H1 (cell line): ENCODE measurements around the gene FCN3. TPM values are rescaled to one million over a fixed set of nuclear protein-coding genes. Genes with fewer than 3 reads are reported as not detected.
A peak's percentile ranks its signal among the peaks of the same experiment; 100 is the strongest.

Source experiments
- CTCF ChIA-PET: fragments of 300-600 bp; sonication (Branson Sonifier 250); formaldehyde crosslinking; loops from one replicate; lab custom pipeline; 2021; ENCODE audit not compliant: partially characterized antibody; lab: Charles Lee
- POLR2A ChIA-PET: fragments of 300-600 bp; sonication (Branson Sonifier 250); formaldehyde crosslinking; loops from one replicate; lab custom pipeline; 2021; ENCODE audit warnings: inconsistent platforms; ENCODE audit not compliant: partially characterized antibody; lab: Charles Lee
- DNase-seq, 2 experiments: peaks; one replicate each; pipeline versions ENCODE4 v3.0.0 to v3.0.0-alpha.2; 2010 to 2022; ENCODE audit warnings: low spot score in 2 of 2, low read depth in 1 of 2, mixed read lengths in 1 of 2
- FAIRE-seq: peaks from 2 replicates; lab custom pipeline; 2011; peaks lifted over from hg19 to GRCh38; lab: Jason Lieb, UNC
- H2AFZ ChIP-seq: 2 replicates; pipeline ENCODE4 v1.8.1; 2012; ENCODE audit warnings: low read length, inconsistent platforms
- H2AK5ac ChIP-seq: 2 replicates; pipeline ENCODE4 v1.6.1; 2013; ENCODE audit warnings: low read depth, low read length
- H2BK120ac ChIP-seq: replicated peaks from 2 replicates; pipeline ENCODE3; 2013; ENCODE audit warnings: low read depth, low read length, inconsistent platforms
- H2BK12ac ChIP-seq: 2 replicates; pipeline ENCODE4 v1.6.1; 2013; ENCODE audit warnings: low read depth, low read length
- H2BK15ac ChIP-seq: 2 replicates; pipeline ENCODE4 v1.6.1; 2013; ENCODE audit warnings: low read length
- H2BK20ac ChIP-seq: 2 replicates; pipeline ENCODE4 v1.6.1; 2013; ENCODE audit warnings: low read length
- H2BK5ac ChIP-seq: 2 replicates; pipeline ENCODE4 v1.6.1; 2013; ENCODE audit warnings: low read depth, low read length
- H3K14ac ChIP-seq: 2 replicates; pipeline ENCODE4 v1.6.1; 2013; ENCODE audit warnings: inconsistent platforms; ENCODE audit not compliant: insufficient read length
- H3K18ac ChIP-seq: 2 replicates; pipeline ENCODE4 v1.6.1; 2013; ENCODE audit warnings: low read length; ENCODE audit errors: extremely low read depth
- H3K23ac ChIP-seq: 2 replicates; pipeline ENCODE4 v1.6.1; 2013; ENCODE audit warnings: inconsistent platforms; ENCODE audit not compliant: insufficient read length
- H3K23me2 ChIP-seq: 2 replicates; pipeline ENCODE4 v1.6.1; 2013; ENCODE audit warnings: low read depth, low read length
- H3K27ac ChIP-seq: 2 replicates; pipeline ENCODE4 v1.6.1; 2011; ENCODE audit warnings: low read depth, low read length, inconsistent platforms
- H3K27me3 ChIP-seq, 4 experiments: replicated peaks in 1 of 4; 1 replicate in 1 of 4; 2 replicates in 3 of 4; pipeline versions ENCODE4 v1.6.1 to v1.8.1; 2011 to 2013; ENCODE audit warnings: low read length in 3 of 4, mild to moderate bottlenecking in 3 of 4, inconsistent platforms in 2 of 4, mixed read lengths in 2 of 4, moderate library complexity in 1 of 4; ENCODE audit not compliant: control insufficient read depth in 3 of 4, insufficient read depth in 3 of 4; ENCODE audit errors: extremely low read depth in 1 of 4
- H3K36me3 ChIP-seq, 4 experiments: 2 replicates each; pipeline versions ENCODE4 v1.6.1 to v1.8.1; 2011 to 2013; ENCODE audit warnings: mild to moderate bottlenecking in 4 of 4, low read length in 3 of 4, moderate library complexity in 2 of 4, control low read depth in 1 of 4, inconsistent platforms in 1 of 4; ENCODE audit not compliant: insufficient read depth in 4 of 4, control insufficient read depth in 2 of 4
- H3K4ac ChIP-seq: replicated peaks from 2 replicates; pipeline ENCODE3; 2013; ENCODE audit warnings: low read length, low read depth, mixed read lengths, inconsistent platforms; ENCODE audit not compliant: insufficient read length
- H3K4me1 ChIP-seq, 4 experiments: replicated peaks in 1 of 4; 1 replicate in 1 of 4; 2 replicates in 3 of 4; pipeline versions ENCODE4 v1.6.1 to v1.8.1; 2011 to 2013; ENCODE audit warnings: low read length in 3 of 4, inconsistent platforms in 2 of 4, mixed read lengths in 1 of 4; ENCODE audit not compliant: insufficient read depth in 4 of 4, control insufficient read depth in 3 of 4
- H3K4me2 ChIP-seq, 2 experiments: 2 replicates each; pipeline versions ENCODE4 v1.6.1 to v1.8.1; 2011 to 2013; ENCODE audit warnings: low read depth in 2 of 2, low read length in 2 of 2, control low read depth in 1 of 2, inconsistent platforms in 1 of 2, mild to moderate bottlenecking in 1 of 2; ENCODE audit not compliant: insufficient read depth in 1 of 2
- H3K4me3 ChIP-seq, 4 experiments: fragments of 200-600, 300-600 bp in 1 of 4; sonication (generic), shearing (Covaris generic), sonication (Bioruptor Twin) in 1 of 4; 2 replicates each; pipeline versions ENCODE4 v1.5.1 to v1.8.1; 2011 to 2016; ENCODE audit warnings: low read length in 4 of 4, low read depth in 3 of 4, control low read depth in 2 of 4, inconsistent platforms in 2 of 4, mild to moderate bottlenecking in 2 of 4, mixed read lengths in 1 of 4, moderate library complexity in 1 of 4; ENCODE audit not compliant: insufficient read depth in 2 of 4; ENCODE audit errors: extremely low read depth in 1 of 4
- H3K56ac ChIP-seq: replicated peaks from 2 replicates; pipeline ENCODE3; 2013; ENCODE audit warnings: low read depth, mild to moderate bottlenecking, mixed read lengths, low read length, inconsistent platforms; ENCODE audit not compliant: insufficient read length
- H3K79me1 ChIP-seq: 2 replicates; pipeline ENCODE4 v1.6.1; 2013; ENCODE audit warnings: low read depth, low read length, control low read depth
- H3K79me2 ChIP-seq, 2 experiments: 2 replicates each; pipeline versions ENCODE4 v1.6.1 to v1.8.1; 2012 to 2013; ENCODE audit warnings: low read length in 2 of 2, mild to moderate bottlenecking in 2 of 2, inconsistent platforms in 1 of 2; ENCODE audit not compliant: insufficient read depth in 2 of 2, control insufficient read depth in 1 of 2
- H3K9ac ChIP-seq, 4 experiments: replicated peaks in 1 of 4; 1 replicate in 1 of 4; 2 replicates in 3 of 4; pipeline versions ENCODE4 v1.6.1 to v1.8.1; 2011 to 2013; ENCODE audit warnings: low read depth in 3 of 4, low read length in 3 of 4, control low read depth in 2 of 4, mild to moderate bottlenecking in 2 of 4, moderate library complexity in 2 of 4, inconsistent platforms in 1 of 4; ENCODE audit errors: extremely low read depth in 1 of 4
- H3K9me3 ChIP-seq, 2 experiments: 2 replicates each; pipeline versions ENCODE4 v1.6.1 to v1.8.1; 2012 to 2013; ENCODE audit warnings: mild to moderate bottlenecking in 2 of 2, moderate library complexity in 2 of 2, control low read depth in 1 of 2, inconsistent platforms in 1 of 2, low read depth in 1 of 2, low read length in 1 of 2, mixed read lengths in 1 of 2; ENCODE audit not compliant: insufficient read depth in 2 of 2
- H4K20me1 ChIP-seq, 2 experiments: replicated peaks in 1 of 2; 2 replicates each; pipeline versions ENCODE3 to v1.8.1; 2011 to 2013; ENCODE audit warnings: inconsistent platforms in 2 of 2, low read length in 2 of 2, mild to moderate bottlenecking in 1 of 2; ENCODE audit not compliant: insufficient read depth in 2 of 2, control insufficient read depth in 1 of 2
- H4K5ac ChIP-seq: 2 replicates; pipeline ENCODE4 v1.6.1; 2013; ENCODE audit warnings: low read length, low read depth, mixed read lengths, inconsistent platforms; ENCODE audit not compliant: insufficient read length
- H4K8ac ChIP-seq: 2 replicates; pipeline ENCODE4 v1.8.0; 2013; ENCODE audit warnings: mild to moderate bottlenecking, moderate library complexity, low read length, inconsistent platforms; ENCODE audit not compliant: insufficient read depth; ENCODE audit errors: extremely low read depth
- H4K91ac ChIP-seq: replicated peaks from 2 replicates; pipeline ENCODE3; 2013; ENCODE audit warnings: low read length, mixed read lengths, inconsistent platforms; ENCODE audit not compliant: insufficient read length
- FOSL1 ChIP-seq: IDR thresholded peaks from 2 replicates; pipeline ENCODE4 v1.6.1; 2011; ENCODE audit warnings: mild to moderate bottlenecking, low read depth, low read length, moderate library complexity; ENCODE audit not compliant: insufficient read depth
- MAFK ChIP-seq: IDR thresholded peaks from 2 replicates; pipeline ENCODE4 v1.6.1; 2012; ENCODE audit warnings: low read depth, mild to moderate bottlenecking, improper control_type of control experiment, low read length
- PHF8 ChIP-seq: fragments of 200-600 bp; sonication (generic); conservative IDR thresholded peaks from 2 replicates; pipeline ENCODE4 v1.7.1; 2012; ENCODE audit warnings: low read depth, mild to moderate bottlenecking, inconsistent platforms, low read length, moderate library complexity
- RXRA ChIP-seq: IDR thresholded peaks from 2 replicates; pipeline ENCODE4 v1.6.1; 2011; ENCODE audit warnings: low read depth, mild to moderate bottlenecking, low read length, moderate library complexity; ENCODE audit not compliant: insufficient read depth
- SAP30 ChIP-seq: fragments of 300-600 bp; sonication (generic); IDR thresholded peaks from 2 replicates; pipeline ENCODE4 v1.7.1; 2012; ENCODE audit warnings: low read length, moderate library complexity, mild to moderate bottlenecking, inconsistent platforms; ENCODE audit not compliant: insufficient read depth, insufficient replicate concordance
- SIX5 ChIP-seq: IDR thresholded peaks from 2 replicates; pipeline ENCODE4 v1.6.1; 2011; ENCODE audit warnings: mild to moderate bottlenecking, low read depth, low read length
- TEAD4 ChIP-seq: IDR thresholded peaks from 2 replicates; pipeline ENCODE4 v1.6.1; 2012; ENCODE audit warnings: low read depth, low read length, inconsistent platforms, mixed read lengths
- ZNF274 ChIP-seq: IDR thresholded peaks from 2 replicates; pipeline ENCODE4 v1.7.0; 2012; ENCODE audit warnings: low read length, borderline replicate concordance; ENCODE audit errors: extremely low read depth
- WGBS, 2 experiments: shearing (Covaris generic) in 1 of 2; methylation state at CpG; one replicate each; pipeline versions ENCODE4 v1.1.6 to v1.1.7; 2013 to 2015; ENCODE audit warnings: low lambda C conversion rate in 2 of 2, mixed read lengths in 2 of 2, inconsistent platforms in 1 of 2, low coverage in 1 of 2, missing lambda C conversion rate in 1 of 2; ENCODE audit not compliant: insufficient replicate concordance in 2 of 2, insufficient coverage in 1 of 2, insufficient read length in 1 of 2; ENCODE audit errors: extremely low coverage in 1 of 2, missing lambda C conversion rate in 1 of 2; 5-methylcytosine and 5-hydroxymethylcytosine counted together
- polyA plus RNA-seq, 7 experiments: library from polyadenylated mRNA; depleted of rRNA in 3 of 7; stranded (reverse) in 5 of 7; unstranded in 2 of 7; fragments of >200 nt in 5 of 7; fragments of 200-250 nt in 2 of 7; gene quantifications; 1 replicate in 5 of 7; 2 replicates in 1 of 7; 4 replicates in 1 of 7; pipeline versions ENCODE4 v1.2.1 to v1.2.3, GENCODE V29; 2011 to 2013; ENCODE audit warnings: missing spikeins in 2 of 7, mixed read lengths in 2 of 7
- total RNA-seq: library from RNA; stranded (reverse); fragmentation: NEBNext Ultra II Directional; extraction: Animal tissue kit (Norgen Biotek cat#: 25700); gene quantifications from 2 replicates; pipeline ENCODE4 v1.2.1, GENCODE V29; 2021

The FCN3 gene
- total and polyA plus RNA-seq, 2 of the 8 experiments (the other 6 are each of a cell fraction or from before 2014, with no cell fraction given): 0.30 to 0.57 TPM

- H3K79me1 ChIP-seq: no peaks in the 10 kb centered on the region
- H3K79me2 ChIP-seq: no peaks in the 10 kb centered on the region
- no peak overlapping the region for H3K4ac ChIP-seq
- H3K14ac ChIP-seq: no peak overlapping the region
- peak overlapping the region in 2 of 4 experiments; percentile 36 to 74; a peak in 4 of 8 replicates for H3K4me3 ChIP-seq
- ChIA-PET CTCF (interaction anchor here (0.5 to 18.9 kb wide), 23 partner anchors 8 to 387 kb away, joined by 3 to 625 read pairs (median 3); partner anchors contain the start of genes AHDC1, FCN3, GPR3 and MAP3K6), POLR2A (interaction anchor here (1.0 to 3.7 kb wide), 11 partner anchors 12 to 385 kb away, joined by 3 to 18 read pairs (median 3); partner anchors contain the start of genes MAP3K6 and SLC9A1)
- H2BK20ac ChIP-seq: no peak overlapping the region
- no peak for DNase-seq
- peak overlapping the region in 1 of 2 experiments; percentile 45; a peak in 2 of 4 replicates for H3K4me2 ChIP-seq
- H3K18ac ChIP-seq: no peak overlapping the region
- H2AFZ ChIP-seq: no peak overlapping the region
- no peaks in the 10 kb centered on the region for H4K20me1 ChIP-seq
- no peak overlapping the region for H4K8ac ChIP-seq
- FAIRE-seq: no peak
- H2BK120ac ChIP-seq: no peak overlapping the region
- H2BK12ac ChIP-seq: peak overlapping the region; percentile 39; the same call in 1 of the 2 replicates
- H3K27ac ChIP-seq: no peak overlapping the region
- no peak overlapping the region for H4K5ac ChIP-seq
- H3K36me3 ChIP-seq: no peaks in the 10 kb centered on the region
- WGBS, 2 experiments: 88% methylated on average over 9 of the region's 18 CpGs; no CpG with 5 or more reads in 1 of the 2 experiments
- no peak overlapping the region for H2AK5ac ChIP-seq
- H3K56ac ChIP-seq: no peak overlapping the region
- no peak overlapping the region for H3K23ac ChIP-seq
- no peak overlapping the region for H2BK15ac ChIP-seq
- H4K91ac ChIP-seq: no peak overlapping the region
- H3K23me2 ChIP-seq: peaks cover 4% of the 10 kb centered on the region; the same call in 1 of the 2 replicates
- no peak overlapping the region for H2BK5ac ChIP-seq
- H3K4me1 ChIP-seq: peaks cover 0 to 7% (median 0%) of the 10 kb centered on the region in 4 experiments; a peak in 2 of 7 replicates
- no peaks in the 10 kb centered on the region for H3K9me3 ChIP-seq
- H3K9ac ChIP-seq: no peak overlapping the region
- H3K27me3 ChIP-seq: peaks cover 0 to 16% (median 9%) of the 10 kb centered on the region in 4 experiments; a peak in 6 of 7 replicates
- no peak for TF ChIP-seq FOSL1
- no peak for TF ChIP-seq ZNF274
- no peak for TF ChIP-seq MAFK
- TF ChIP-seq SAP30: no peak
- TF ChIP-seq PHF8: no peak
- no peak for TF ChIP-seq SIX5
- TF ChIP-seq TEAD4: no peak
- no peak for TF ChIP-seq RXRA
These were observed 7.5 kb upstream of the FCN3 start for GRCh38 chr1:27381969-27382762.
